Non-pigmented ciliary epithelial cell (primary cell): ENCODE data around the gene TNFRSF14.

Experiments
- DNase-seq: peaks from one replicate; pipeline ENCODE4 v3.0.0-alpha.2; 2010; ENCODE audit warnings: low read depth

The TNFRSF14 gene

DNA sequence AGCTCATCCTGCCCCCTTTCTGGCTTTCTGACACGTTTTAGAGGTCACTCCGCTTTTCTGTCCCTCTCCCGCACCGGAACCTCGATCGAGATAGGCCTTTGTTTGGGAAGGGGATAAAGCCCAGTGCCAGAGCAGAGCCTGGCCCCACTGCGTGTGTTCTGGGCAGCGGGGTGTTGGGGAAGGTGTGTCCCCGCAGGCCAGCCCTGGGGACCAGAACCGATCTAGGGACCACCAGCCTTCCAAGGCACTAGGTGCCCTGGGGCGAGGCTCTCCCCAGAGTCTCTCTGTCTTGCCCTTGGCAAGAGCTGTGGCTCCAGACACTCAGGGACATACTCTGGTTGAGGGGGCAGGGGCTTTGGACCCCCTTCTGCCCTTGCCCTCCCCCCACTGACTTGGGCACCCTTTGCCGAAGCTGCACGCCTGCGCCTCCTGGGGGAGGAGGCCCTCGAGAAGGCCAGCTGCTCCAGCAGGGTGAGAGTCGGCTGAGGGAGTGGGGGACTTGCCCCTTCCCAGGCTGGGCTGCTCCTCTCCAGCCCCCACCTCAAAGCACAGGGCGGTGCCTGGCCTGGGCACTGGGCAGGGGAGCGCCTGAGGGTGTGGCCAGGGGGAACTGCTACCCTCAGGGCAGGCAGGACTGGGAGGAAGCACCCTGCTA lies 46.8 kb downstream of the TNFRSF14 start:
- no peak for DNase-seq

DNA sequence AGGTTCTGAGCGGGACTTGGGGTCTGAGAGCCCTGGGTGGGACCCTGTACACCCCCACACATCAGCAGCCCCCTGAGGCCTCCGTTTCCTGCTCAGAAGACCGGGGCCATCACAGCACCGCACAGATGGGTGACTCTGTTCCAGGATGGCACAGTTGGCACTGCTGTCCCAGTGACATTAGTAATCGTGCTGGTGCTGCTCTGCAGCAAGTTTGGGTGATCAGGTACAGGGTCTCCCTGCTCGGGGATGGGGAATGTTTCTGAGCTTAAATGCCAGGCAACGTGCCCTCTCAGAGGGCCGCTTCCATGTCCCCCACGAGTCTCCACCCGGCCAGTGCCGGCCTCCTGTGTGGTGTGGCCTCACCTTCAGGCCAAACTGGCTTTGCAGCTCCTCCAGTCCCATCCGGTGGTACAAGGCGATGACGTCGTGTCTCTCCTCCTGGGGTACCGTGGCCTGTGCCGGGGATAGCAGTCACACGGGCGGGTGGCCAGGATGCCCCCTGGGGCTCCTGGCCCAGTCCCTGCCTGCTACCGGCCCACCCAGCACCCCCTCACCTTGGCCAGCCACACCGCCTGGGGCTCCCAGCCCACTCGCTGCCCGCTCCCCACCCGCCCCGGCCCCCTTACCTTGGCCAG lies 47.5 kb downstream of the TNFRSF14 start:
- no peak for DNase-seq

GRCh38 chr1:2604156-2604843 lies 48.1 kb downstream of the TNFRSF14 start:
- DNase-seq, result no peak

DNA sequence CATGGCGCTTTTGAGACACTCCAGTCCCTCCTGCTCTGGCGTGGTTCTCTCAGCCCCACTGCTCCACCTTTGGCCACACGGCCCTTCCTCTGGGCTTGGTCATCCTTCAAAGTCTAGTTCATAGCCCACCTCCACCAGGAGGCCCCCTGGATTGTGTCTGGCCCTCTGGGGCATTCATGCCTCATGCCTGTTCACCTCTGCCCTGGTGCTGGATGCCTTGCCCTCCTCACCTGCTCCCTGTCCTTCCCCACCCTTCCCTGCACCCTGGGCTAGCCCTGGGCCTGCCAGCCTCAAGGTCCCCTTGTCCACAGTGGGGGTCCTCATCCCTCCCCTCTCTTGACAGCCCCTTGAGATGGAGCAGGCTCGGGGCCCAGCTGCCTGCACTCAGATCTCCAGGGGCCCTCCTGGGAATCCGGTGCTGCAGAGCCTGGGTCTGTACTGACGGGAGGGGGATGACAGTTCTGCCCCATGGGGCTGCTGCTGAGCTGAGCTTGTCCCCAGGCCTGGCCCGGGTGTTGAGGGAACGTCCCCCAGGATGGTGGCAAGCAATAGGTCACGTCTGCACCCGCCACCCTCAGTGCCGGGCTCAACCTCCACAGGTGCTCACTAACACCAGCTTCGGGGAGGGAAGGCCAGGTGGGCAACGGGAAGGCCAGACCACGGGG lies 48.8 kb downstream of the TNFRSF14 start:
- no peak for DNase-seq

DNA sequence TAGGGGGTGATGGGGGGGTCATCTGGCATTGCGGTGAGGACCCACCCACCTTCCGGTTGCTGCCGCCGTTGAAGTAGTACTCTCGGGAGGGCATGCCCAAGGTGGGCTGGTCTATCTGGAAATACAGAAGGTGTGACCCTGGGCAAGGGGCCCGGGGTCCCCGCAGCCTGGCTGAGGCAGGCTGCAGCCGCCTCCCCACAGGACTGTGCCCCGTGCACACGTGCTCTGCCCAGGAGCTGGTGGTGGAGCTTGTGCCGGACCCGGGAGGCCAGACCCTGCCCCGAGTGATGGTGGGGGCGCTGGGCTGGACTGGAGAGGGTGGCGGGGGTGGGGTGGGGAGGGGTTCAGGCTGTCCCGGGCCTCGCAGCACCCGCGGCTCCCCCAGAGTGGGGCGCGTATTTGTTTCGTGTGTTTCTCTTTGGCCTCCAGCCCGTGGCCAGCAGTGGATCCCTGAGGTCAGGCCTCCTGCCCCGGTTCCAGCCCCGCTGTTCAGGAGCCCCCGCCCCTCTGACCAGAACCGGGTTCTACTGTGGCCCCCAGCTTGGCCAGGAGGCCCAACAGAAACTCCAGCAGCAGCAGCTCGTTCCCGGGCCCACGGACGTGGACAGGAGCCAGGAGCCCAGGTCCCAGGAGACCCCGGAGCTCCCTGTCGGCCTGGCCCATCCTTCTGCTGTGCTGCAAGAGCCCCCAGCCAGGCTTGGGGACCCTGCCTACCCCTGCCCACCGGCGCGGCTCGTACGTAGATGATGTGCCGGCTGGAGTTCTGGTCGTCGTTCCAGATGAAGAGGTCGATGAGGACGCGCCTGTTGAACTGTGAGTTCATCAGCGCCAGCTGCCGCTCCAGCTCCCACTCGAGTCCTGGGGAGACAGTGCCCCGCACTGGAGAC lies 49.6 kb downstream of the TNFRSF14 start:
- no peak for DNase-seq

GRCh38 chr1:2606396-2606880 lies 50.3 kb downstream of the TNFRSF14 start:
- no peak for DNase-seq

DNA sequence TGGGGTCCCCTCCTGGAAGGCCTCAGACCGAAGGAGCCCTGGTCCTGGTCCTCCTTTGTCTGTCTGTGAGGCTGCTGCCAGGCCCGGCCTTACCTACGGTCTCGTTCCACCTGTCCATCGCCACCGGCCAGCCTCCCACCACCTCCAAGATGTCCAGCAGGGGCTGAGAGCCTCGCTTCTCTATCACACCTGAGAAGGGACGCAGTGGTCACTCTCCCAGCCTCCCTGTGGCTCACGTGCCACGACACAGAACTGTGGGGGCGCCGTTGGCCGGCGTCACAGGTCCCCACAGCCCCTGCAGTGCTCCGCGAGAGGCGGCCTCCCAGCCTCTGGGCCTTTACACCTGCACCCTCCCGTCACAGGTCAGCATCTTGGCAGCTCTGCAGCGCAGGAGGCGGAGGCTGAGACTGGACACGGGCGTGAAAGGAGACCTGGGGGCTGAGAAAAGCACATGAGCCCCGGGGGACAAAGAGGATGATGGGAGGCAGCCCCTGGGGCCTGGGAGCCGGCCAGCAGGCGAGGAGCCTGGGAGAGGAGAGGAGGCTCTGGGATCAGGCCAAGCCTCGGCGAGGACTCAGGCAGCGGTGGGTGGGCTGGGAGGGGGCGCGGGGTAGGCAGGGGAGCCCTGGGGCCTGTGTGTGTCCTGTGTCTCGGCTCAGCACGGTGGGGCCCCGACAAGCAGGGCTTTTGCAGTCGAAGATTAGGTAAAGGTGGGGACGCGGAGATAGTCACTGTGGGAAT lies 50.9 kb downstream of the TNFRSF14 start:
- no peak for DNase-seq

DNA sequence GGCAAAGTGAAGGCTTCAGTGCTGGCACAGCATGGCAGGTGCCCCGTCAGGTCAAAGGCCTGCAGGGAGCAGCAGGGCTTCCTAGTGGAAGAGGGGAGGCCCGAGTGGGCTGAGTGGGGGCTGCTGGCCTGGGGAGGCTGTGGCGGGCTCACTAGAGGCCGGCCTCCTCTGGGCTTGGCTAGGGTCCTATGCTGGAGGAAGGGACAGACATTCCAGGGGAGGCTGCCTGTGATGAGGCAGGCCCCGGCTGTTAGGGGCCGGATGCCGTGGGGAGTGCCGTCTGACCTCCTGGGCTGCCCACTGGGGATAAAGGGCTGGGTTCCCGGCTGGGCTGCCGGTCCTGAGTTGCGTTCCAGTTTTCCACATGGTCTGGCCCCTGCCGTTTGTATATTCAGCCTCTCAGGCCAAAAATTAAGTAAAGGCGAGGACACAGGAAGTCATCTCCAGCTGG lies 51.5 kb downstream of the TNFRSF14 start:
- DNase-seq, result no peak

- DNase-seq, result no peak
Observed at GRCh38 chr1:2609319-2610035, 53.3 kb downstream of the TNFRSF14 start.

GRCh38 chr1:2610036-2610959 lies 54.1 kb downstream of the TNFRSF14 start:
- DNase-seq, result no peak

- DNase-seq, result no peak
Observed at GRCh38 chr1:2611031-2611501, 54.9 kb downstream of the TNFRSF14 start.

DNA sequence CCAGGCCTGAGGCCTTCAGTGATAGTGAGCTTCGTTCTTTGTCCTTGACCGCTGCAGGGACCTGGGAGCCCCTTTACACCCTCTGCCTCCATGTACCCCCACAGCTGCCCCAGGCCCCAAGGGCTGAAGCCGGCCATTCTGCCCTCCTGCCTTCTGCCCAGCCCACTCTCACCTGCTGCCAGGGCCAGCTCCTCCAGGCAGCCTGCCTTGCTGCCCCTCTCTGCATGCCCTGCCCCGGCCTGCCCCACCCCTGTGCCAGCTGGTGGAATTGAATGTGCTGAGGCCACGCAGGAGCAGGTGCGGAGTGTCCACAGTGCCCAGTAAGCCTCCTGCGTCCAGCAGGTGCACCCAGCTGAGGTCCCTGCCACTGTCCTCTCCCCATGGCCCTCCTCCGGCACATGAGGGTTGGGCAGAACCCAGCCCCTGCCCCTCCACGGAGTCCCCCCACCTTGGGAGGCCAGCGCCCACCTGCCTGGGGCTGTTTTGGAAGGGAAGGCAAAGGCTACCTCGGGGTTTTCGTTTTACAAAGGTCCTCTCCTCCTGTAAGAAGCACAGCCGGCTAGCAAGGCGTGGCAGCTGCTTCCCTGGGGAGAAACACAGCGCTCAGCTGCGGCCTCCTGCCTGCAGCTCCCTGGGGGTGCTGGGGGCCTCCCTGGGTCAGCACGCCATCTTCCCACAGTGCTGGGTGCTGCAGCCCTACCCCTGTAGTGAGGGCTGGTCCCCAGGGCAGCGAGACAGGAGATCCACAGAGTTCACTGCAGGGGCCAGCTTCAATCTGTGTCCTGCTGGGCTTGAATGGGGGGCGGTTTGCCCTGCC lies 55.7 kb downstream of the TNFRSF14 start:
- DNase-seq, result no peak

- DNase-seq, result no peak
Observed at GRCh38 chr1:2612591-2613365, 56.6 kb downstream of the TNFRSF14 start.
